C4-2B (cell line): ENCODE results near the gene CPSF2.
A peak's percentile ranks its signal among the peaks of the same experiment; 100 is the strongest.

Experiments
- H3K27ac ChIP-seq: fragments of 450-650 bp; 2 replicates; pipeline ENCODE4 v1.5.1; 2017
- ZFX ChIP-seq: fragments of 450-650 bp; IDR thresholded peaks from 2 replicates; pipeline ENCODE4 v1.6.1; 2017
- TF ChIP-seq, protein P1 (sequence below): fragments of 450-650 bp; conservative IDR thresholded peaks from 2 replicates; pipeline ENCODE4 v1.5.1; 2017; ENCODE audit warnings: mild to moderate bottlenecking

The CPSF2 gene

DNA sequence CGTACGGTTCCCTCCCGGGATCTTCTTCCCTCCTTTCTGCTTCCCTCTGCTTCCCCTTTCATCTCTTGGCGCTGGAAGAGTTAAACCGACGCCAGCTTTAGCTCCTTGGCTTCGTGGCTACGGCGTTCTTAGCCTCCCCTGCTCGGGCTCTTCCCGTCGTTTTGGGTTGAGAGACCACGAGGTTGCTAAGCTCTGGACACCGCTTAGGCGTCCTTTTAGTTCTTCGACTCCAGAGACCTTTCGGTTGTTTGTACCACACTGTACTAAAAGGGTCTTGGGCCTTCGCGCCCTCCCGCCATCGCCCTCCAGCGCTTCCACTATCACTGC, 545 bp downstream of the CPSF2 start:
- peak overlapping the region; percentile 99 for H3K27ac ChIP-seq
- peak; percentile 5; the same call in 1 of the 2 replicates for TF ChIP-seq ZFX
- TF ChIP-seq, protein P1, sequence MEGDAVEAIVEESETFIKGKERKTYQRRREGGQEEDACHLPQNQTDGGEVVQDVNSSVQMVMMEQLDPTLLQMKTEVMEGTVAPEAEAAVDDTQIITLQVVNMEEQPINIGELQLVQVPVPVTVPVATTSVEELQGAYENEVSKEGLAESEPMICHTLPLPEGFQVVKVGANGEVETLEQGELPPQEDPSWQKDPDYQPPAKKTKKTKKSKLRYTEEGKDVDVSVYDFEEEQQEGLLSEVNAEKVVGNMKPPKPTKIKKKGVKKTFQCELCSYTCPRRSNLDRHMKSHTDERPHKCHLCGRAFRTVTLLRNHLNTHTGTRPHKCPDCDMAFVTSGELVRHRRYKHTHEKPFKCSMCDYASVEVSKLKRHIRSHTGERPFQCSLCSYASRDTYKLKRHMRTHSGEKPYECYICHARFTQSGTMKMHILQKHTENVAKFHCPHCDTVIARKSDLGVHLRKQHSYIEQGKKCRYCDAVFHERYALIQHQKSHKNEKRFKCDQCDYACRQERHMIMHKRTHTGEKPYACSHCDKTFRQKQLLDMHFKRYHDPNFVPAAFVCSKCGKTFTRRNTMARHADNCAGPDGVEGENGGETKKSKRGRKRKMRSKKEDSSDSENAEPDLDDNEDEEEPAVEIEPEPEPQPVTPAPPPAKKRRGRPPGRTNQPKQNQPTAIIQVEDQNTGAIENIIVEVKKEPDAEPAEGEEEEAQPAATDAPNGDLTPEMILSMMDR: no peak

DNA sequence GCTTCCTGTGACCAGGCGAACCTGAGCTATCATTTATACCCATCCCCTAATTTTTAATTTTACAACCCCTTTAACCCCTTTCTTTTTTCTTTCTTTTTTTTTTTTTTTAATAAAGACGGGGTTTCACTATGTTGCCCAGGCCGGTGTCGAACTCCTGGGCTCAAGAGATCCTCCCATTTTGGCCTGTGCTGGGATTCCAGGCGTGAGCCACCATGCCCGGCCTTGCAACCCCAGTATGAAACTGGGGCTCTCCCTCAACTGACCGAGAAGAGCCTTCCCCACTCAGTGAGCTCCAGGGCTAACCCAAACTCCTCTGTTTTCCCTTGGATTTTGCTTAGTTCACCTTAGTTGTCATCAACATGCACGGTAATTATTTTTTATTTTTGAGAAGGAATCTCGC, 992 bp downstream of the CPSF2 start:
- peak overlapping the region; percentile 99 for H3K27ac ChIP-seq

DNA sequence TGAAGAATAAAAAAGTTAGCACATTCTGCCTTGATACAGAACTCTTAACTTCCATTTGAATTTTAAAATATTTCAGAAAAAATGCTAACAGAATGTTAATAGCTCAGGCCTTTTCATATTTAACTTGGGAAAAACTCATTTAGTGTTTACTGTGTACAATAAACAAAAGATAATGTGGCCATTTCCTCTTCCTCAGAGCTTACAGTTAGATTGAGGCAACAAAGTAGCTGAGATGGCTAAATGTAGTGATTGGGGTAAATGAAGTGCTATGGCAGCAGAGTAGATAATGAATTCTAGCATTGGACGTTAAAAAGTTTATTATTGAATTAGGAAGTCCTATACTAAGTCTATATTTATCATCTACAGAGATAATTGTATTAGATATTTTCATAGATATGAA, 12.7 kb downstream of the CPSF2 start:
- H3K27ac ChIP-seq: no peak overlapping the region
- TF ChIP-seq, protein P1: no peak

More for the DNA sequence above, 992 bp downstream of the CPSF2 start:
- TF ChIP-seq, protein P1: no peak
- no peak for TF ChIP-seq ZFX

DNA sequence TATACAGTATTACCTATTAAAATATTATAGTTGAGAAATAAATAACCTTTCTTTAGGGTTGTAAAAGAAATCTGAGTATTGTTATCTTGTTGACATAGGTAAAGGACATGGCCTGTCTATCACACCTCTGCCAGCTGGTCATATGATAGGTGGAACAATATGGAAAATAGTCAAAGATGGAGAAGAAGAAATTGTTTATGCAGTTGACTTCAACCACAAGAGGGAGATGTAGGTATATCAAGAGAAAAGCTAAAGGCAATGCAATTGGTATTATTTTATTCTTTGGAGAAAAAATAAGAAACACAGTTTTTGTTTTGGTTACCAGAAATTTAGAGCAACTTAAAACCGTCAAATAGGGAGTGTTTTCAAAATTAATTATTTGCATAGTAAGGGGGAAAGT, 13.5 kb downstream of the CPSF2 start:
- no peak overlapping the region for H3K27ac ChIP-seq
- no peak for TF ChIP-seq ZFX
- TF ChIP-seq, protein P1: peak; percentile 78

DNA sequence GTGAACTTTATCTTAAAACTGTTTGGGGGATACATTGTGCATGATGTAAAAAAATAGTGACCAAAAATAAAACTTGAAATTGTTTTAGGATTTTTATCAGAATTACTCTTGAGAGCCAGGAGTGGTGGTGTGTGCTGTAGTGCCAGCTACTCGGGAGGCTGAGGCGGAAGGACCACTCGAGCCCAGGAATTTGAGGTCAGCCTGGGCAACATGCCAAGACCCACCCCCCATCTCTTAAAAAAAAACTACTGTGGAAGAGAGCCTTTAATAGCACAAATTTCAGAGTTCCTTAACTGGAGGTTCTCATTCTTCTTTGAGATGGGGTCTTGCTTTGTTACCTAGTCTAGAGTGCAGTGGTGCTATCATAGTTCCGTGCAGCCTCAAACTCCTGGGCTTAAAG, 21.5 kb downstream of the CPSF2 start:
- no peak overlapping the region for H3K27ac ChIP-seq
- TF ChIP-seq, protein P1: no peak
- TF ChIP-seq ZFX: no peak

DNA sequence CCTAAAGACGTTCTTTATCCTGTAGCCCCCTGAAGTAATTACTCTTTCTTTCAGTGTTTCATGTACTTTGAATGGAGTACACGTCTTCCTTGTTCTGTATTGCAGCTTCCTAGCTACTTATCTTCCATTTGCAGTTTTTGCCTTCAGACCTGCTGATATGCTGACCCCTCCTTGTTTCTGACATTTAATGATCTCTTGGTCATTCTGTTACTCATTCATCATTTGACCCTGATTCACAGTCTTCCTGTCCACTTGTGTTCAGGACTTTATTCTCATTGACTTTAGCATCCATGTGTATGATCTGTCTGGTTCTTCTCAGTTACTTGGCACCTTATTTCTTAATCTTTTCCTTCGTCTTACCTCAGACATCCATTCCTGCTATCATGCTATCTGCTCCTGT, 22.2 kb downstream of the CPSF2 start:
- TF ChIP-seq, protein P1: no peak
- no peak for TF ChIP-seq ZFX
- H3K27ac ChIP-seq: no peak overlapping the region

DNA sequence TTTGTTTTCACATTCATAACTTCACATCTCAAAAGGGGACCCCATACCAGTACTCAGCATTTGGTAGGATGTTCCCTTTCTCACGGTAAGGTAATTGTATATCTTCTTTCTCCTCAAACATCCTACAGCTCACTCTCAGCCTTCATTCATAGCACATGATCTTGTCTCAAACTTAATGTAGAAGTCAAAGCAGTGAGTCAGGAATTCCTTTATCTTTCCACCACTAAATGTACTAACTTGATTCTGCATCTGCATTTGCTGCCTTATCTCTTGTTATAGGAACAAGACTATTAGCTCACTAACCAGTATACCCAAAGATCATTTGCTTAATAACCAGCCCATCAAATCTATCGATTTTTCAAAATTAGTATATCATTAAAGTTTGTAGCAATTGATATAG, 22.9 kb downstream of the CPSF2 start:
- TF ChIP-seq, protein P1: no peak
- no peak for TF ChIP-seq ZFX
- no peak overlapping the region for H3K27ac ChIP-seq
